Nephron progenitor cell (in vitro differentiated cells): ENCODE results near the gene ENOSF1.

Experiments
- DNase-seq: peaks from one replicate; pipeline ENCODE4 v3.0.0; 2021
- H3K27ac Mint-ChIP-seq: 2 replicates; pipeline ENCODE4 v1.8.0; 2021; ENCODE audit warnings: mild to moderate bottlenecking, moderate library complexity, mixed read lengths
- H3K27me3 Mint-ChIP-seq: 2 replicates; pipeline ENCODE4 v1.8.0; 2021; ENCODE audit warnings: mild to moderate bottlenecking, low read depth, mixed read lengths; ENCODE audit not compliant: poor library complexity
- H3K36me3 Mint-ChIP-seq: 2 replicates; pipeline ENCODE4 v1.8.0; 2021; ENCODE audit warnings: low read depth, mixed read lengths
- H3K4me1 Mint-ChIP-seq: 2 replicates; pipeline ENCODE4 v1.8.0; 2021; ENCODE audit warnings: mixed read lengths
- H3K4me3 Mint-ChIP-seq: 2 replicates; pipeline ENCODE4 v1.8.0; 2021; ENCODE audit warnings: mild to moderate bottlenecking, moderate library complexity, mixed read lengths
- H3K9me3 Mint-ChIP-seq: 2 replicates; pipeline ENCODE4 v1.8.0; 2021; ENCODE audit warnings: mild to moderate bottlenecking, moderate library complexity, mixed read lengths
- CTCF ChIP-seq: fragments of 200-600 bp; sonication (generic); IDR thresholded peaks from 2 replicates; pipeline ENCODE4 v1.5.0; 2021; ENCODE audit warnings: antibody characterized with exemption

ENOSF1 gene

GRCh38 chr18:697800-698199 is 14.6 kb downstream of the ENOSF1 start:
- no peaks in the 10 kb centered on the region for H3K27me3 Mint-ChIP-seq

GRCh38 chr18:697012-697411 is 15.4 kb downstream of the ENOSF1 start:
- Mint-ChIP-seq H3K27me3 (no peaks in the 10 kb centered on the region), H3K27ac (no peak overlapping the region), H3K4me1 (peaks cover 5% of the 10 kb centered on the region), H3K4me3 (no peak overlapping the region), H3K9me3 (no peaks in the 10 kb centered on the region), H3K36me3 (peaks cover 68% of the 10 kb centered on the region)
- TF ChIP-seq CTCF, result no peak
- DNase-seq, result no peak

More at GRCh38 chr18:697800-698199, 14.6 kb downstream of the ENOSF1 start:
- Mint-ChIP-seq H3K27ac (peak overlapping the region; percentile 48), H3K4me3 (no peak overlapping the region), H3K4me1 (peaks cover 7% of the 10 kb centered on the region), H3K9me3 (no peaks in the 10 kb centered on the region), H3K36me3 (peaks cover 65% of the 10 kb centered on the region)
- DNase-seq, result peak; percentile 9
- TF ChIP-seq CTCF, result no peak

GRCh38 chr18:693466-694187 is 18.8 kb downstream of the ENOSF1 start:
- Mint-ChIP-seq H3K9me3 (no peaks in the 10 kb centered on the region), H3K4me3 (no peak overlapping the region), H3K36me3 (peaks cover 64% of the 10 kb centered on the region), H3K27ac (peak overlapping the region; percentile 51), H3K4me1 (peaks cover 5% of the 10 kb centered on the region), H3K27me3 (no peaks in the 10 kb centered on the region)
- DNase-seq, result no peak
- TF ChIP-seq CTCF, result no peak

GRCh38 chr18:692824-693223 is 19.6 kb downstream of the ENOSF1 start:
- Mint-ChIP-seq H3K4me1 (peaks cover 2% of the 10 kb centered on the region), H3K4me3 (no peak overlapping the region), H3K27me3 (no peaks in the 10 kb centered on the region), H3K9me3 (no peaks in the 10 kb centered on the region), H3K27ac (peak overlapping the region; percentile 81), H3K36me3 (peaks cover 60% of the 10 kb centered on the region)
- no peak for TF ChIP-seq CTCF
- no peak for DNase-seq

- peaks cover 18% of the 10 kb centered on the region for H3K4me1 Mint-ChIP-seq
- no peak overlapping the region for H3K4me3 Mint-ChIP-seq
- H3K9me3 Mint-ChIP-seq, result no peaks in the 10 kb centered on the region
- DNase-seq, result no peak
- no peak for TF ChIP-seq CTCF
- peaks cover 2% of the 10 kb centered on the region for H3K27me3 Mint-ChIP-seq
- H3K27ac Mint-ChIP-seq, result peak overlapping the region; percentile 71
- H3K36me3 Mint-ChIP-seq, result peaks cover 50% of the 10 kb centered on the region
These were observed 24.1 kb downstream of the ENOSF1 start for GRCh38 chr18:688323-688722.
